Panc1 (cell line): ENCODE data around the gene GSK3B. TPM values are rescaled to one million over a fixed set of nuclear protein-coding genes. Genes with fewer than 3 reads are reported as not detected.

Source experiments
- ATAC-seq: fragments of 200-7000 bp; cut with Tn5 transposase; 2 replicates; pipeline ENCODE4 v1.9.1; 2020; ENCODE audit warnings: mild to moderate bottlenecking, moderate library complexity
- BruUV-seq: library from RNA; stranded (reverse); fragments of 400-500 nt; replicated peaks from 2 replicates; lab custom pipeline; 2021; lab: Mats Ljungman, UMichigan
- CTCF ChIA-PET: fragments of 300-600 bp; sonication (Branson Sonifier 250); formaldehyde crosslinking; loops from one replicate; lab custom pipeline; 2022; ENCODE audit warnings: antibody characterized with exemption; lab: Charles Lee
- POLR2A ChIA-PET: fragments of 300-600 bp; sonication (Branson Sonifier 250); formaldehyde crosslinking; loops from one replicate; lab custom pipeline; 2022; ENCODE audit warnings: antibody characterized with exemption; lab: Charles Lee
- DNase-seq: peaks from one replicate; pipeline ENCODE4 v3.0.0-alpha.2; 2010; ENCODE audit warnings: low read depth, low spot score
- H3K27ac ChIP-seq: 2 replicates; pipeline ENCODE4 v1.5.1; 2011; ENCODE audit warnings: mild to moderate bottlenecking, low read length, inconsistent platforms
- H3K27me3 ChIP-seq: fragments of 200-500 bp; sonication (Bioruptor generic); 2 replicates; pipeline ENCODE4 v1.6.0; 2014; ENCODE audit warnings: low read length, inconsistent platforms; ENCODE audit not compliant: control insufficient read depth, insufficient read depth
- H3K36me3 ChIP-seq: fragments of 200-500 bp; sonication (Bioruptor generic); 2 replicates; pipeline ENCODE4 v1.5.1; 2014; ENCODE audit warnings: inconsistent platforms, mild to moderate bottlenecking, low read length, moderate library complexity; ENCODE audit not compliant: control insufficient read depth, insufficient read depth
- H3K4me1 ChIP-seq: 2 replicates; pipeline ENCODE4 v1.5.1; 2011; ENCODE audit warnings: inconsistent platforms, mild to moderate bottlenecking, low read length, moderate library complexity; ENCODE audit not compliant: control insufficient read depth, insufficient read depth
- H3K4me3 ChIP-seq, 2 experiments: 2 replicates each; pipeline ENCODE4 v1.5.1; 2011 to 2012; ENCODE audit warnings: low read depth in 2 of 2, low read length in 2 of 2, mild to moderate bottlenecking in 2 of 2, inconsistent platforms in 1 of 2, moderate library complexity in 1 of 2
- H3K9me3 ChIP-seq: fragments of 200-500 bp; sonication (Bioruptor generic); 2 replicates; pipeline ENCODE4 v1.5.1; 2014; ENCODE audit warnings: low read depth, mild to moderate bottlenecking, inconsistent platforms, low read length, moderate library complexity; ENCODE audit not compliant: control insufficient read depth, insufficient read depth
- POLR2AphosphoS5 ChIP-seq: IDR thresholded peaks from 2 replicates; pipeline ENCODE4 v1.6.1; 2012; ENCODE audit warnings: mild to moderate bottlenecking, low read depth, low read length, moderate library complexity
- SIN3A ChIP-seq: IDR thresholded peaks from 2 replicates; pipeline ENCODE4 v1.6.1; 2012; ENCODE audit warnings: low read depth, mild to moderate bottlenecking, low read length, moderate library complexity, borderline replicate concordance; ENCODE audit not compliant: insufficient read depth
- TCF7L2 ChIP-seq: IDR thresholded peaks from 2 replicates; pipeline ENCODE4 v1.6.1; 2011; ENCODE audit warnings: mild to moderate bottlenecking, low read depth, low read length, inconsistent platforms
- in situ Hi-C: cut with HindIII; loops from 2 replicates; pipeline ENCODE4 v1.10.0; 2016; ENCODE audit warnings: low sequenced_read_pairs, low pct_unique_long_range_greater_than_20kb
- intact Hi-C: fragments of 100-400 bp; cut with micrococcal nuclease; formaldehyde crosslinking; loops from one replicate; pipeline ENCODE4 v1.10.0; 2022; ENCODE audit not compliant: unreplicated experiment
- total RNA-seq: library from RNA; stranded (reverse); gene quantifications from one replicate; pipeline ENCODE4 v1.2.1, GENCODE V29; 2021; ENCODE audit not compliant: unreplicated experiment
- TF ChIP-seq, protein P1 (sequence below), 2 experiments: IDR thresholded peaks; 2 replicates each; pipeline ENCODE4 v1.6.1; 2011 to 2012; ENCODE audit warnings: low read depth in 2 of 2, control low read depth in 1 of 2, low read length in 1 of 2, mild to moderate bottlenecking in 1 of 2, moderate library complexity in 1 of 2; ENCODE audit not compliant: insufficient read depth in 1 of 2
- TF ChIP-seq, protein P2 (sequence below): fragments of 450-650 bp; IDR thresholded peaks from 2 replicates; pipeline ENCODE4 v1.5.1; 2017; ENCODE audit warnings: mild to moderate bottlenecking

The GSK3B gene
- total RNA-seq, 1 experiment from 2014 or later, result 35.3 TPM

DNA sequence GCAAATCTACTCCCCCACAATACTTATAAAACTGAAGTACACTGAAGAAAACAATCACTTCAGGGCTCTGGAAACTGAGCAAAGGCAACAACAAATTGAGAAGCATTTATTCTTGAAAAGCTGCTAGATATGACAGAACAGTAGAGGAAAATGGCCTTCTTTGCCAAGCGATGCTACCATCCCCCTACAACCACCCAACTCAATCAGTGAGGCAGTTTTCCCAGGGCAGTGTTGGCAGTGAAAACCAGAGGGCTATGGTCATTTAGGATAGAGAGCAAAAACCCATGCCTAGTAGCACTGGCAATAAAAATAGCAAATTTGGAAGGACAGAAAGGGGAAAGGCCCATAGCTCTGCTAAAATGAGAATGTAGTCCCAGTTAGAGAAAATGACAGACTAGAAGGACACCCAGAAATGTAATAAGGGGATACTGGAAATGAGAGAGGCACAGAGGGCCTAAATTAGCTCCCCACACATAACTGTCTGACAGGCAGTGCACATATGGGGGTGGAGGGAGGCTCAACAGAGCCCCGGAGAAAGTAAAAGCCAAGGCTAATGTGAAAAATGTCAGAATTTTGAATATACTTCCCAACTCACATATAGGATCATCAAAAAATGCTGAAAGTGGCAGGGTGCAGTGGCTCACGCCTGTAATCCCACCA, 143.5 kb downstream of the GSK3B start:
- CTCF ChIA-PET, result no interaction called here
- in situ Hi-C loops, result no loop called here
- no peaks in the 10 kb centered on the region for H3K27me3 ChIP-seq
- no peaks in the 10 kb centered on the region for H3K4me1 ChIP-seq
- ATAC-seq (no peak), DNase-seq (no peak)
- H3K36me3 ChIP-seq, result no peaks in the 10 kb centered on the region
- intact Hi-C loops, result no loop called here
- no peak overlapping the region for H3K4me3 ChIP-seq
- POLR2A ChIA-PET, result no interaction called here
- BruUV-seq, result no TSS peak
- H3K9me3 ChIP-seq, result no peaks in the 10 kb centered on the region
- H3K27ac ChIP-seq, result no peak overlapping the region
- TF ChIP-seq SIN3A (no peak), POLR2AphosphoS5 (no peak), TCF7L2 (no peak)
- TF ChIP-seq, protein P1, sequence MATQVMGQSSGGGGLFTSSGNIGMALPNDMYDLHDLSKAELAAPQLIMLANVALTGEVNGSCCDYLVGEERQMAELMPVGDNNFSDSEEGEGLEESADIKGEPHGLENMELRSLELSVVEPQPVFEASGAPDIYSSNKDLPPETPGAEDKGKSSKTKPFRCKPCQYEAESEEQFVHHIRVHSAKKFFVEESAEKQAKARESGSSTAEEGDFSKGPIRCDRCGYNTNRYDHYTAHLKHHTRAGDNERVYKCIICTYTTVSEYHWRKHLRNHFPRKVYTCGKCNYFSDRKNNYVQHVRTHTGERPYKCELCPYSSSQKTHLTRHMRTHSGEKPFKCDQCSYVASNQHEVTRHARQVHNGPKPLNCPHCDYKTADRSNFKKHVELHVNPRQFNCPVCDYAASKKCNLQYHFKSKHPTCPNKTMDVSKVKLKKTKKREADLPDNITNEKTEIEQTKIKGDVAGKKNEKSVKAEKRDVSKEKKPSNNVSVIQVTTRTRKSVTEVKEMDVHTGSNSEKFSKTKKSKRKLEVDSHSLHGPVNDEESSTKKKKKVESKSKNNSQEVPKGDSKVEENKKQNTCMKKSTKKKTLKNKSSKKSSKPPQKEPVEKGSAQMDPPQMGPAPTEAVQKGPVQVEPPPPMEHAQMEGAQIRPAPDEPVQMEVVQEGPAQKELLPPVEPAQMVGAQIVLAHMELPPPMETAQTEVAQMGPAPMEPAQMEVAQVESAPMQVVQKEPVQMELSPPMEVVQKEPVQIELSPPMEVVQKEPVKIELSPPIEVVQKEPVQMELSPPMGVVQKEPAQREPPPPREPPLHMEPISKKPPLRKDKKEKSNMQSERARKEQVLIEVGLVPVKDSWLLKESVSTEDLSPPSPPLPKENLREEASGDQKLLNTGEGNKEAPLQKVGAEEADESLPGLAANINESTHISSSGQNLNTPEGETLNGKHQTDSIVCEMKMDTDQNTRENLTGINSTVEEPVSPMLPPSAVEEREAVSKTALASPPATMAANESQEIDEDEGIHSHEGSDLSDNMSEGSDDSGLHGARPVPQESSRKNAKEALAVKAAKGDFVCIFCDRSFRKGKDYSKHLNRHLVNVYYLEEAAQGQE (IDR thresholded peaks at IDR 0.05; ENCODE audit: insufficient read depth in 1 of 2, low read depth in 2 of 2, low read length in 1 of 2), result no peak
- TF ChIP-seq, protein P2, sequence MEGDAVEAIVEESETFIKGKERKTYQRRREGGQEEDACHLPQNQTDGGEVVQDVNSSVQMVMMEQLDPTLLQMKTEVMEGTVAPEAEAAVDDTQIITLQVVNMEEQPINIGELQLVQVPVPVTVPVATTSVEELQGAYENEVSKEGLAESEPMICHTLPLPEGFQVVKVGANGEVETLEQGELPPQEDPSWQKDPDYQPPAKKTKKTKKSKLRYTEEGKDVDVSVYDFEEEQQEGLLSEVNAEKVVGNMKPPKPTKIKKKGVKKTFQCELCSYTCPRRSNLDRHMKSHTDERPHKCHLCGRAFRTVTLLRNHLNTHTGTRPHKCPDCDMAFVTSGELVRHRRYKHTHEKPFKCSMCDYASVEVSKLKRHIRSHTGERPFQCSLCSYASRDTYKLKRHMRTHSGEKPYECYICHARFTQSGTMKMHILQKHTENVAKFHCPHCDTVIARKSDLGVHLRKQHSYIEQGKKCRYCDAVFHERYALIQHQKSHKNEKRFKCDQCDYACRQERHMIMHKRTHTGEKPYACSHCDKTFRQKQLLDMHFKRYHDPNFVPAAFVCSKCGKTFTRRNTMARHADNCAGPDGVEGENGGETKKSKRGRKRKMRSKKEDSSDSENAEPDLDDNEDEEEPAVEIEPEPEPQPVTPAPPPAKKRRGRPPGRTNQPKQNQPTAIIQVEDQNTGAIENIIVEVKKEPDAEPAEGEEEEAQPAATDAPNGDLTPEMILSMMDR, result no peak

DNA sequence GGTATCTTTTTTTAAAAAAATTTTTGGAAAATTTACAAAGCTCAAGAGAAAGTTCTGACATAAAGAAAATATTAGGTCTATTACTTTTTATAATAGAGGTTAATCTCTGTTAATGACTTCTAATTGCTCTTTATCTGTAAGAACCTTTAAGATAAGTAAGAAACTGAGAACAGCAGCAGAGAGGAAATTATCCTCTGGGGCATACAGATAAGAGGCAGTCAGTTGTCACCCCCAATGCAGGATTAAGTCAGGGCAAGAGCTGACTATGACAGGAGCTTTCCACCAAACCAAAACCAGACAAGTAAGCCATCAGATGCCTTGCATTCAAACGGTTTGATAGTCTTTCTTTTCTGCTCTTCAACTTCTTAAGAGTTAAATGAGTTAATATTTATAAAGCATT, 149.0 kb downstream of the GSK3B start:
- no peaks in the 10 kb centered on the region; the same call in 1 of the 2 replicates for H3K36me3 ChIP-seq
- ChIA-PET CTCF (no interaction called here), POLR2A (no interaction called here)
- BruUV-seq, result no TSS peak
- H3K4me1 ChIP-seq, result no peaks in the 10 kb centered on the region
- intact Hi-C loops, result no loop called here
- in situ Hi-C loops, result no loop called here
- H3K4me3 ChIP-seq, result no peak overlapping the region
- H3K27ac ChIP-seq, result no peak overlapping the region
- TF ChIP-seq TCF7L2, result no peak
- TF ChIP-seq, protein P2, result no peak
- no peak for TF ChIP-seq SIN3A
- TF ChIP-seq, protein P1 (IDR thresholded peaks at IDR 0.05; ENCODE audit: insufficient read depth in 1 of 2, low read depth in 2 of 2, low read length in 1 of 2), result no peak
- no peak for TF ChIP-seq POLR2AphosphoS5
- no peaks in the 10 kb centered on the region for H3K9me3 ChIP-seq
- DNase-seq, result no peak
- H3K27me3 ChIP-seq, result no peaks in the 10 kb centered on the region
- ATAC-seq, result no peak
